HEK293T (cell line): Measurements from ENCODE around the gene GOLPH3L.

Experiments
- CTCF ChIA-PET: fragments of 350-600 bp; formaldehyde crosslinking; extraction: SDS; loops from one replicate; lab custom pipeline; 2021; ENCODE audit warnings: antibody characterized with exemption, inconsistent platforms; lab: Yijun Ruan, JAX
- POLR2A ChIA-PET: fragments of 350-600 bp; formaldehyde crosslinking; extraction: SDS; loops from one replicate; lab custom pipeline; 2020; ENCODE audit warnings: antibody characterized with exemption, inconsistent platforms; lab: Yijun Ruan, JAX
- DNase-seq: peaks from one replicate; pipeline ENCODE4 v3.0.0; 2012; ENCODE audit warnings: mixed read lengths; ENCODE audit errors: extremely low spot score
- ARNT ChIP-seq: fragments of 450-650 bp; IDR thresholded peaks from 2 replicates; pipeline ENCODE4 v1.6.1; 2017; ENCODE audit warnings: mild to moderate bottlenecking
- BHLHE40 ChIP-seq: fragments of 450-650 bp; IDR thresholded peaks from 2 replicates; pipeline ENCODE4 v1.6.1; 2016; ENCODE audit warnings: mild to moderate bottlenecking, moderate library complexity, borderline replicate concordance
- CTBP1 ChIP-seq: fragments of 450-650 bp; IDR thresholded peaks from 2 replicates; pipeline ENCODE4 v1.6.1; 2016; ENCODE audit warnings: borderline replicate concordance
- ELF4 ChIP-seq: fragments of 450-650 bp; IDR thresholded peaks from 2 replicates; pipeline ENCODE4 v1.6.1; 2017; ENCODE audit warnings: antibody characterized with exemption
- FOXA1 ChIP-seq: fragments of 450-650 bp; IDR thresholded peaks from 2 replicates; pipeline ENCODE4 v1.6.1; 2016; ENCODE audit warnings: mild to moderate bottlenecking
- FOXK2 ChIP-seq: fragments of 450-650 bp; IDR thresholded peaks from 2 replicates; pipeline ENCODE4 v1.6.1; 2016; ENCODE audit warnings: mild to moderate bottlenecking
- FOXM1 ChIP-seq: fragments of 450-650 bp; IDR thresholded peaks from 2 replicates; pipeline ENCODE4 v1.6.1; 2017; ENCODE audit warnings: mild to moderate bottlenecking, borderline replicate concordance
- HDGF ChIP-seq: fragments of 450-650 bp; IDR thresholded peaks from 2 replicates; pipeline ENCODE4 v1.6.1; 2017; ENCODE audit warnings: antibody characterized with exemption, borderline replicate concordance
- L3MBTL2 ChIP-seq: fragments of 450-650 bp; conservative IDR thresholded peaks from 2 replicates; pipeline ENCODE4 v1.6.1; 2016; ENCODE audit warnings: mild to moderate bottlenecking
- LEF1 ChIP-seq: fragments of 450-650 bp; IDR thresholded peaks from 2 replicates; pipeline ENCODE4 v1.6.1; 2017; ENCODE audit warnings: mild to moderate bottlenecking, borderline replicate concordance
- NFRKB ChIP-seq: fragments of 450-650 bp; IDR thresholded peaks from 2 replicates; pipeline ENCODE4 v1.6.1; 2016; ENCODE audit warnings: mild to moderate bottlenecking, moderate library complexity
- SP1 ChIP-seq: fragments of 450-650 bp; IDR thresholded peaks from 2 replicates; pipeline ENCODE4 v1.6.1; 2017
- SUZ12 ChIP-seq: fragments of 450-650 bp; IDR thresholded peaks from 2 replicates; pipeline ENCODE4 v1.6.1; 2016; ENCODE audit warnings: mild to moderate bottlenecking
- TARDBP ChIP-seq: fragments of 450-650 bp; IDR thresholded peaks from 2 replicates; pipeline ENCODE4 v1.6.1; 2016
- ZNF384 ChIP-seq: fragments of 450-650 bp; IDR thresholded peaks from 2 replicates; pipeline ENCODE4 v1.6.1; 2016
- TF ChIP-seq, protein P1 (sequence below): fragments of 450-650 bp; IDR thresholded peaks from 2 replicates; pipeline ENCODE4 v1.6.1; 2016

Gene GOLPH3L

GRCh38 chr1:150696162-150696561 lies 792 bp downstream of the GOLPH3L start:
- CTCF ChIA-PET = interaction anchor here (1.9 kb wide), 1 partner anchor 117 kb away, joined by 6 read pairs; no protein-coding TSS in a partner anchor
- DNase-seq = no peak
- TF ChIP-seq ARNT = no peak
- no peak for TF ChIP-seq ZNF384
- TF ChIP-seq ELF4 = no peak
- no peak for TF ChIP-seq L3MBTL2
- TF ChIP-seq FOXM1 = no peak
- TF ChIP-seq NFRKB = no peak
- no peak for TF ChIP-seq BHLHE40
- no peak for TF ChIP-seq SUZ12

DNA sequence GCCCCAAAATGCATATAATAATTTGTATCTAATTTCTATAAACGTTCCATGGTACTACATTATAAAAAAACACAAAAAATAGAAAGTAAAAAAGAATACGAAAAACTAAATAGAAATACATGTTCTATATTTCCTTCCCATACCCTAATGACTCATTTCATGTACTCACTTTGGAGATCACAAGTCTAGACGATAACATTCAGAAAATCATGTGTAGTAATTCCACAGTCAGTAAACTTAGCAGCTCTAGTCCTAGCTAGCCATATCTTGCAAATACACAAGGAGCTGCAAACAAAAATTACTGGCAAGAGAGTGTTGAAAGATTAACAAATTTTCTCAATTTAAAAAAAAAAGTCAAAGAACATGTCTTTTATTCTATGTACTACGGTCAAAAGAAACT lies 1.4 kb downstream of the GOLPH3L start:
- TF ChIP-seq BHLHE40 (no peak), L3MBTL2 (no peak), FOXK2 (no peak), FOXM1 (no peak), CTBP1 (no peak), ELF4 (no peak), SUZ12 (no peak), ZNF384 (no peak), TARDBP (no peak), SP1 (no peak)
- TF ChIP-seq, protein P1, sequence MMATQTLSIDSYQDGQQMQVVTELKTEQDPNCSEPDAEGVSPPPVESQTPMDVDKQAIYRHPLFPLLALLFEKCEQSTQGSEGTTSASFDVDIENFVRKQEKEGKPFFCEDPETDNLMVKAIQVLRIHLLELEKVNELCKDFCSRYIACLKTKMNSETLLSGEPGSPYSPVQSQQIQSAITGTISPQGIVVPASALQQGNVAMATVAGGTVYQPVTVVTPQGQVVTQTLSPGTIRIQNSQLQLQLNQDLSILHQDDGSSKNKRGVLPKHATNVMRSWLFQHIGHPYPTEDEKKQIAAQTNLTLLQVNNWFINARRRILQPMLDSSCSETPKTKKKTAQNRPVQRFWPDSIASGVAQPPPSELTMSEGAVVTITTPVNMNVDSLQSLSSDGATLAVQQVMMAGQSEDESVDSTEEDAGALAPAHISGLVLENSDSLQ = no peak
- ChIA-PET CTCF (no interaction called here), POLR2A (interaction anchor here (2.1 to 2.6 kb wide), 4 partner anchors 12 to 117 kb away, joined by 11 to 20 read pairs (median 16); partner anchors contain the start of genes ENSA and MCL1)
- no peak for DNase-seq

More at GRCh38 chr1:150696162-150696561, 792 bp downstream of the GOLPH3L start:
- POLR2A ChIA-PET = interaction anchor here (2.1 to 2.6 kb wide), 4 partner anchors 12 to 117 kb away, joined by 11 to 20 read pairs (median 16); partner anchors contain the start of genes ENSA and MCL1

GRCh38 chr1:150692720-150693119 lies 4.2 kb downstream of the GOLPH3L start:
- no peak for DNase-seq
- TF ChIP-seq CTBP1 = no peak
- TF ChIP-seq BHLHE40 = no peak
- TF ChIP-seq ARNT = no peak
- TF ChIP-seq ELF4 = no peak
- TF ChIP-seq SP1 = no peak
- no peak for TF ChIP-seq HDGF
- TF ChIP-seq, protein P1 = no peak
- no peak for TF ChIP-seq NFRKB
- ChIA-PET CTCF (no interaction called here), POLR2A (interaction anchor here (1.2 to 1.5 kb wide), 2 partner anchors 64 to 113 kb away, joined by 3 to 5 read pairs; partner anchors contain the start of genes ENSA and MCL1)

GRCh38 chr1:150688763-150689162 lies 8.2 kb downstream of the GOLPH3L start:
- TF ChIP-seq L3MBTL2 = no peak
- ChIA-PET CTCF (no interaction called here), POLR2A (interaction anchor here (1.1 kb wide), 1 partner anchor 325 kb away, joined by 5 read pairs; the partner anchor contains the start of gene RPRD2)
- no peak for DNase-seq

DNA sequence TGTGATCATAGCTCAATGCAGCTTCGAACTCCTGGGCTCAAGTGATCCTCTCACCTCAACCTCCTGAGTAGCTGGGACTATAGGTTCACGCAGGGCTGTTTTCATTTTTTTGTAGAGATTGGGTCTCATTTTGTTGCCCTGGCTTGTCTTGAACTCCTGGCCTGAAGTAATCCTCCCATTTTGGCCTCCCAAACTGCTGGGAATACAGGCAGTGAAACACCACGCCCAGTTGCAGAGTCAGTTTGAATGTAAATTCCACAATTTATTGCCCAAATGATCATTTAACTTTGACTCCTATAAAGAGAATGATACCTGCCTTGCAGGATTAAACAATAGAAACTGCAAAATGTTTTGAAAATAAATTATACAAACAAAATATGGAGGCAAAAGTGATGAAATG lies 10.7 kb downstream of the GOLPH3L start:
- CTCF ChIA-PET = interaction anchor here (1.1 kb wide), 1 partner anchor 319 kb away, joined by 3 read pairs; no protein-coding TSS in a partner anchor
- TF ChIP-seq SP1 (no peak), L3MBTL2 (no peak), ARNT (no peak), NFRKB (no peak), FOXM1 (no peak), ELF4 (no peak), FOXA1 (no peak), LEF1 (no peak), SUZ12 (no peak), ZNF384 (no peak), BHLHE40 (no peak)
- POLR2A ChIA-PET = interaction anchor here (1.1 to 1.2 kb wide), 2 partner anchors 11 to 57 kb away, joined by 3 to 10 read pairs; partner anchors contain the start of genes ENSA and GOLPH3L
- no peak for DNase-seq

DNA sequence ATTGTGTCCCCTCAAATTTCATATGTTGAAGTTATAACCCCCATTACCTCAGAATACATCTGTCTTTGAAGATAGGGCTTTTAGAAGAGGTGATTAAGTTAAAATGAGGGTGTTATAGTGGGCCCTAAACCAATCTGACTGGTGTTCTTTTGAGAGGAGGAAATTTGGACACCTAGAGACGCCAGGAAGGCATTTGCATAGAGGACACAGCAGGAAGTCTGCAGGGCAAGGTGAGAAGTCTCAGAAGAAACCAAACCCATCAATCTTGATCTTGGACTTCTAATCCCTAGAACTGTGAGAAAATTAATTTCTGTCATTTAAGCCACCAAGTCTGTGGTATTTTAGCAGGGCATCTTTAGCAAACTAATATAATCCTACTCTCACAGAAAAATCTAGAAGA lies 13.0 kb downstream of the GOLPH3L start:
- POLR2A ChIA-PET = interaction anchor here (2.1 kb wide), 1 partner anchor 13 kb away, joined by 11 read pairs; the partner anchor contains the start of gene GOLPH3L
- CTCF ChIA-PET = no interaction called here
- TF ChIP-seq FOXK2 (no peak), BHLHE40 (no peak), LEF1 (no peak)
- no peak for DNase-seq

DNA sequence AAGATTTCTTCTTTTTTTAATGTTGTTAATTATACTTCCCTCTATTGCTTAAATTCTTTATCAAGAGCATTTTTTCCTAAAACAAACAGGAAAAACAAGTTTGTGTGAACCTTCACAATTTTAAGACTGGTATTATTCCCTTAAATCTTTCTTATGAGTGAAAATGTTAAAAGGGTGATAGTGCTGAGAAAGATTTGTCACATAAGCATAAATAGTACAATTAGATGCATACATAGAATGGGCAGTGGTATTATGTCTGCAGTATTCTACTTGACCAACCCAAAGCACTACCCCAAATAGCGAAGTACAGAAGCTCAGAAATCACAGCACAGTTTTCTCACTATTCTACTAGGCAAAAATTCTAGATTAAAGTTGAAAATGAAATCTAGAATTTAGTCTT lies 18.0 kb downstream of the GOLPH3L start:
- ChIA-PET POLR2A (interaction anchor here (1.8 kb wide), 1 partner anchor 18 kb away, joined by 6 read pairs; the partner anchor contains the start of gene GOLPH3L), CTCF (no interaction called here)
- no peak for DNase-seq
- TF ChIP-seq LEF1 (no peak), HDGF (no peak), ARNT (no peak), ZNF384 (no peak), FOXA1 (no peak), ELF4 (no peak), BHLHE40 (no peak), TARDBP (no peak), SP1 (no peak), L3MBTL2 (no peak), CTBP1 (no peak), FOXK2 (no peak), NFRKB (no peak), FOXM1 (no peak), SUZ12 (no peak)
- TF ChIP-seq, protein P1 = no peak
